ENCODE measurements around the gene HCST. TPM values are rescaled to one million over a fixed set of nuclear protein-coding genes. Genes with fewer than 3 reads are reported as not detected.

The HCST gene
- total and polyA plus RNA-seq, 4 donors, result 2.0 to 13.3 (median 3.8) TPM

DNA sequence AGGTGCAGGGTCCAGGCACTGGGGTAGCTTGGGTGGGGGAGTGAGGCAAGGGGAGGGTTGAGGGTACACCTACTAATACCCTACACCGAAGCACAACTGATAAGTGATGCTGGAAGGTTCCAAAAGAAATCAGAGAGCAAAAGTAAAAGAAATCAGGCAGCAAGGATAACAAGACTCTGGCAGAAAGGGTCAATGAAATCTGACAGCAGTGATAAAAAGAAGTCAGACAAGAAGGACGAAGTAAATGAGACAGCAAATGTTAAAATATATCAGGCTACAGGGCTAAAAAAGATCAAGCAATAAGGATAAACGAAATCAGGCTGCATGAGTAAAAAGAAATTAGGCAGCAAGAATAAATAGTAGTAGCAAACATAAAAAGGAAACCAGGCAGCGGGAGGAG, 38.5 kb downstream of the HCST start:
- Histone ChIP-seq H3K27ac (ENCODE audit: low read depth in 1 of 2, low read length in 2 of 2) (no peak overlapping the region), H3K9ac (ENCODE audit: low read depth in 1 of 2, low read length in 2 of 2) (no peak overlapping the region), H3K4me1 (ENCODE audit: control insufficient read depth in 4 of 4, insufficient read depth in 4 of 4, low read length in 3 of 4) (peaks cover 8 to 35% (median 23%) of the 10 kb centered on the region in 4 donors), H3K27me3 (ENCODE audit: control insufficient read depth in 4 of 4, insufficient read depth in 4 of 4, low read length in 3 of 4) (no peaks in the 10 kb centered on the region), H3K9me3 (ENCODE audit: control insufficient read depth in 4 of 4, low read length in 3 of 4) (no peaks in the 10 kb centered on the region), H3K4me3 (ENCODE audit: low read depth in 1 of 3, low read length in 3 of 3) (no peak overlapping the region), H3K36me3 (ENCODE audit: control insufficient read depth in 4 of 4, insufficient read depth in 3 of 4, low read depth in 1 of 4, low read length in 3 of 4) (peaks cover 0 to 5% (median under 1%) of the 10 kb centered on the region in 4 donors)
- no peak for TF ChIP-seq MAX (IDR thresholded peaks at IDR 0.05)
- no peak for TF ChIP-seq ZBTB33 (IDR thresholded peaks at IDR 0.05)
- TF ChIP-seq TAF1 (conservative IDR thresholded peaks at IDR 0.05), result no peak
- TF ChIP-seq, protein P1, sequence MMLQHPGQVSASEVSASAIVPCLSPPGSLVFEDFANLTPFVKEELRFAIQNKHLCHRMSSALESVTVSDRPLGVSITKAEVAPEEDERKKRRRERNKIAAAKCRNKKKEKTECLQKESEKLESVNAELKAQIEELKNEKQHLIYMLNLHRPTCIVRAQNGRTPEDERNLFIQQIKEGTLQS (IDR thresholded peaks at IDR 0.05), result no peak
- no peak for TF ChIP-seq RAD21 (IDR thresholded peaks at IDR 0.05)
- TF ChIP-seq FOXA2 (IDR thresholded peaks at IDR 0.05), result no peak
- no peak for TF ChIP-seq FOXA1 (IDR thresholded peaks at IDR 0.05)
- TF ChIP-seq RXRA (IDR thresholded peaks at IDR 0.05), result no peak
- TF ChIP-seq NR2F2 (IDR thresholded peaks at IDR 0.05), result no peak
- TF ChIP-seq, protein P2, sequence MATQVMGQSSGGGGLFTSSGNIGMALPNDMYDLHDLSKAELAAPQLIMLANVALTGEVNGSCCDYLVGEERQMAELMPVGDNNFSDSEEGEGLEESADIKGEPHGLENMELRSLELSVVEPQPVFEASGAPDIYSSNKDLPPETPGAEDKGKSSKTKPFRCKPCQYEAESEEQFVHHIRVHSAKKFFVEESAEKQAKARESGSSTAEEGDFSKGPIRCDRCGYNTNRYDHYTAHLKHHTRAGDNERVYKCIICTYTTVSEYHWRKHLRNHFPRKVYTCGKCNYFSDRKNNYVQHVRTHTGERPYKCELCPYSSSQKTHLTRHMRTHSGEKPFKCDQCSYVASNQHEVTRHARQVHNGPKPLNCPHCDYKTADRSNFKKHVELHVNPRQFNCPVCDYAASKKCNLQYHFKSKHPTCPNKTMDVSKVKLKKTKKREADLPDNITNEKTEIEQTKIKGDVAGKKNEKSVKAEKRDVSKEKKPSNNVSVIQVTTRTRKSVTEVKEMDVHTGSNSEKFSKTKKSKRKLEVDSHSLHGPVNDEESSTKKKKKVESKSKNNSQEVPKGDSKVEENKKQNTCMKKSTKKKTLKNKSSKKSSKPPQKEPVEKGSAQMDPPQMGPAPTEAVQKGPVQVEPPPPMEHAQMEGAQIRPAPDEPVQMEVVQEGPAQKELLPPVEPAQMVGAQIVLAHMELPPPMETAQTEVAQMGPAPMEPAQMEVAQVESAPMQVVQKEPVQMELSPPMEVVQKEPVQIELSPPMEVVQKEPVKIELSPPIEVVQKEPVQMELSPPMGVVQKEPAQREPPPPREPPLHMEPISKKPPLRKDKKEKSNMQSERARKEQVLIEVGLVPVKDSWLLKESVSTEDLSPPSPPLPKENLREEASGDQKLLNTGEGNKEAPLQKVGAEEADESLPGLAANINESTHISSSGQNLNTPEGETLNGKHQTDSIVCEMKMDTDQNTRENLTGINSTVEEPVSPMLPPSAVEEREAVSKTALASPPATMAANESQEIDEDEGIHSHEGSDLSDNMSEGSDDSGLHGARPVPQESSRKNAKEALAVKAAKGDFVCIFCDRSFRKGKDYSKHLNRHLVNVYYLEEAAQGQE (IDR thresholded peaks at IDR 0.05), result no peak
- TF ChIP-seq EGR1 (IDR thresholded peaks at IDR 0.05; ENCODE audit: low read depth in 2 of 2), result no peak
- TF ChIP-seq, protein P3, sequence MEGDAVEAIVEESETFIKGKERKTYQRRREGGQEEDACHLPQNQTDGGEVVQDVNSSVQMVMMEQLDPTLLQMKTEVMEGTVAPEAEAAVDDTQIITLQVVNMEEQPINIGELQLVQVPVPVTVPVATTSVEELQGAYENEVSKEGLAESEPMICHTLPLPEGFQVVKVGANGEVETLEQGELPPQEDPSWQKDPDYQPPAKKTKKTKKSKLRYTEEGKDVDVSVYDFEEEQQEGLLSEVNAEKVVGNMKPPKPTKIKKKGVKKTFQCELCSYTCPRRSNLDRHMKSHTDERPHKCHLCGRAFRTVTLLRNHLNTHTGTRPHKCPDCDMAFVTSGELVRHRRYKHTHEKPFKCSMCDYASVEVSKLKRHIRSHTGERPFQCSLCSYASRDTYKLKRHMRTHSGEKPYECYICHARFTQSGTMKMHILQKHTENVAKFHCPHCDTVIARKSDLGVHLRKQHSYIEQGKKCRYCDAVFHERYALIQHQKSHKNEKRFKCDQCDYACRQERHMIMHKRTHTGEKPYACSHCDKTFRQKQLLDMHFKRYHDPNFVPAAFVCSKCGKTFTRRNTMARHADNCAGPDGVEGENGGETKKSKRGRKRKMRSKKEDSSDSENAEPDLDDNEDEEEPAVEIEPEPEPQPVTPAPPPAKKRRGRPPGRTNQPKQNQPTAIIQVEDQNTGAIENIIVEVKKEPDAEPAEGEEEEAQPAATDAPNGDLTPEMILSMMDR (IDR thresholded peaks at IDR 0.05; ENCODE audit: low read depth, low read length, missing input control), result no peak
- TF ChIP-seq HNF4G (IDR thresholded peaks at IDR 0.05), result no peak
- no peak for TF ChIP-seq YY1 (IDR thresholded peaks at IDR 0.05)
- TF ChIP-seq SP1 (IDR thresholded peaks at IDR 0.05), result no peak
- no peak for TF ChIP-seq HNF4A (conservative IDR thresholded peaks at IDR 0.05)
- TF ChIP-seq GABPA (IDR thresholded peaks at IDR 0.05 in 1 of 2, conservative IDR thresholded peaks at IDR 0.05 in 1 of 2), result no peak
- TF ChIP-seq JUND (IDR thresholded peaks at IDR 0.05), result no peak
- no peak for DNase-seq (ENCODE audit: low spot score)
- 77% methylated on average over 4 of the region's 4 CpGs for WGBS
